Fibroblast of peridontal ligament (primary cell): ENCODE results near the gene TFEB.

Experiments
- DNase-seq: peaks from one replicate; pipeline ENCODE4 v3.0.0-alpha.2; 2010; ENCODE audit errors: extremely low read depth

Gene TFEB

GRCh38 chr6:41723530-41724227 is 11.7 kb downstream of the TFEB start:
- DNase-seq, result peak; percentile 69

- DNase-seq, result no peak
These were observed 12.4 kb downstream of the TFEB start for GRCh38 chr6:41722969-41723529.

DNA sequence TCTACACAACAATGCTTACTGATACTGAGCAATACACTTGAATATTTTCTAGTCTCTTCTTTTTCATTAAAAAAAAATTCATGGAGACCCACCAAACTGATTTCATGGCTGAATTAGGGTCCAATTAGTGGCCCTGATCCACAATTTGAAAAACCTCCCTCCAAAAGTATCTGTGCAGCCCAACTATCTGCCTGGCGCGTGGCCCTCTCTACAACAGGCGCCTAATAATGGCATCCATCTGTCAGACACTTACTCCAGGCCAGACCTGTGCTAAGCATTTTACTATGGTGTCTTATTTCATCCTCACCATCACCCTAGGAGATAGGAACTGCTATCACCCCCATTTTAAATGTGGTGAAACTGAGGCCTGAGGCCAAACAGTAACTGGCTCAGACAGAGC is 14.0 kb downstream of the TFEB start:
- DNase-seq, result no peak

GRCh38 chr6:41720783-41721182 is 14.6 kb downstream of the TFEB start:
- DNase-seq, result no peak

DNA sequence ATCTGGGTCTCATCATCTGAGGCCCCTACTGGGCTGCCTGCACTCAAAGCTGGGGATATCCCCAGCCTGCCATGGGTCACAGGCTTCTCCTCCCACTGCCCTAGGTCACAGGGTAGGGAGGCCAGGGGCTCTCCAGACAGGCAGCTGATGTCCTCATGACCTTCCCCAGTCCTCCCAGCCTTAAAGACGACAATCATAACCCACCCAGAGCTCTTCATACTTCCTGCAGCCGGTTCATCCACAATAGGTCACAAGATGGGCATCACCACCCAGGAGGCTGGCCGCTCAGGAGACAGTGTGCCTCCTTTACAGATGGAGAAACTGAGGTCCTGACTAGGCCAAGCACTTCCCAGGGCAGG is 15.2 kb downstream of the TFEB start:
- no peak for DNase-seq

DNA sequence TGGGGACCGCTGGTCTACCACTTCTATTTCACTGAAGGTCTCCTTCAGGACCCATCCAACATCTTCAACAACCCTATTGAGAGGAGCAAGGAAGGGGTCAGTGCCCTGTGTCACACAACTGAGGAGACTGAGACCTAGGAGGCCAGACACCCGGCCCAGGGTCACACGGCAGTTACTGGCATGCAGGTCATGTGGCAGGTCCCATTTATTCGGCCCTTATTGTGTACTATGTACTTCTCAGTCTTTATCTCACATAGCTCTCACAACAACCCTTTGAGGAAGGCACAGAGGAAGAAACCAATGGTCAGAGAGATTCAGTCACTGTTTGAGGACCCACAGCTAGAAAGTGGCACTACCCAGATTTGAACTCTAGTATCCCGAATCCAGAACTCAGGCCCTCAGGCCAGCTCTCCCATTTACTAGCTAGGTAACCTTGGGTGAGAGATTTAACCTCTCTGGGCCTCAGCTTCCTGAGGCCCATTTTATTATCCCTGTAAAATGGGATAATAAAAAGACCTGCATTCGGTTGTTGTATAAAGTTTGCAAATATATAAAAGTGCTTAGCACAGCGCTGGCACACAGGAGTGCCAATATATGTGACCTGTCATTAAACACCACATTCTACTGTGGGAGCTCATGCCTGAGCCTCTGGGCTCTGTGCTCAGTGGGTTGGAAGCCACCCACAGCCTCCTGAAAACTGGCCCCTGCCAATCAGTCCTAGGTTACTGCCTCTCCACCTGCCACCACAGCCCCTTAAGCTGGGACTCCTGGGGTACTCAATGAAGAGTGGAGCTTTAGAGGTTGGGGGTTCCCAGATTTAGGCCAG is 15.8 kb downstream of the TFEB start:
- DNase-seq, result no peak

- DNase-seq, result no peak
These were observed 16.6 kb downstream of the TFEB start for GRCh38 chr6:41718828-41719227.

DNA sequence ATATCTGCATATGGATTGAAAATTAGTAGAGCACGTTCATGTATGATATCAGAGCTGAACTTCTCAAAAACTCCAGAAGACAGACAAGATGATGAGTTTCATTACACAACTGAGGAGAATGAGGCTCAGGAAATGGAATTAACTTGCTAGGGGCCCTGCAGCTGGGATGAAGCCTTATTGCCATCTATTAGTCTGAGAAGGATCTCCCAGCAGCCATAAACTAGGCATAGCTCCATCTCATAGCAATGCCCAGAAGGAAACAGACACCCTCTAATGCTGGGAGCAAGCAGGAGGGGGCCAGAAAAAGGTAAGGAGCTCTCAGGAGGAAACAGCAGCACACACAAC is 18.0 kb downstream of the TFEB start:
- no peak for DNase-seq

- no peak for DNase-seq
These were observed 18.7 kb downstream of the TFEB start for GRCh38 chr6:41716516-41717391.

- no peak for DNase-seq
These were observed 19.5 kb downstream of the TFEB start for GRCh38 chr6:41715795-41716515.

GRCh38 chr6:41714556-41715273 is 20.7 kb downstream of the TFEB start:
- DNase-seq, result no peak

DNA sequence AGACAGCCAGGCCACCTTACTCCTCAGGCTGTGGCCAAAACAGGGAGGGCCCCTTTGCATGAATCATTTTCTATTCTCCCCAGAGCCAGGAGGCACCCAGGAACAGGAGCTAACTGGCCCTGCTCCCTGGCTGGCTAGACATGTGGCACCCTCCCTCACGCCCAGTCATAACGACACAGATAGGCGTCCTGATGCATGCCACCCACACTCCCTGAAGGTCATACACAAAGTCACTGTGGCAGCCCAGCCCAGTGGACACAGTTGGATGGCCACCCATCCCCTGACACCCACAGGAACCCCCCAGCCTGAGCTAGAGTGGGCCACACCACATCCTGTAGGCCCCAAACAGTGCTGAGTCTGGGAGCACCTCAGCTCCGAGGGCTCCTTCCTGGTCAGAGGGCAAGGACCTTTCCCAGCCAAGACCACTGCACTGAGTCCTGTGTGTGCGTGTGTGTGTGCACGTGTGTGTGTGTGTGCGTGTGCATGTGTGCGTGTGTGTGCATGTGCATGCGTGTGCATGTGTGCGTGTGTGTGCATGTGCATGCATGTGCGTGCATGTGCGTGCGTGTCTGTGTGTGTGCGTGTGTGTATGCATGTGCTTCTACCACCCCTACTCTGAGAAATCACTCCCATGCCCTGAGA is 21.6 kb downstream of the TFEB start:
- DNase-seq, result no peak

DNA sequence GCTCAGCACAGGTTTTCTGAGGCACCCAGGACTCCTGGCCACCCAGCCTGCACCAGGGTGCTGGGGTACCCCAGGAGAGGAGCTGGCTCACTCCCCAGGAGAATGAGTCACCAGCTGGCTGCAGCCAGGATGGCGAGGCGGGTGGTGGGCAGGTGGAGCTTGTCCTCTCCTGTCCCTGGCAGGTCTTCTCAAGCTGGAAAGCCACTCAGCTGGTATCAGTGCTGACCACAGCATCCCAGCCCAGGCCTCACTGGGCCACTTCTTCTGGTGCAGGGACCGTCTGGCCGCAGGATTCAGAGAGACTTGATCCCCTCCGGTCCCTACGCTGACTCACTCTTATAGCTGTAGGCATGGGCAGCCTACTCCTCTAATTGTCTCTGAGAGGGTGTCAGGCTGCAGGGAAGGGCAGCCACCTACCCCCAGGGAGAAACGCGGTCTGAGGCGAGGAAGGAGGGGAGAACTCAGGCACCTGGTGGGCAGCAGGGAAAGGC is 22.2 kb downstream of the TFEB start:
- no peak for DNase-seq

GRCh38 chr6:41712651-41713103 is 22.7 kb downstream of the TFEB start:
- DNase-seq, result no peak

DNA sequence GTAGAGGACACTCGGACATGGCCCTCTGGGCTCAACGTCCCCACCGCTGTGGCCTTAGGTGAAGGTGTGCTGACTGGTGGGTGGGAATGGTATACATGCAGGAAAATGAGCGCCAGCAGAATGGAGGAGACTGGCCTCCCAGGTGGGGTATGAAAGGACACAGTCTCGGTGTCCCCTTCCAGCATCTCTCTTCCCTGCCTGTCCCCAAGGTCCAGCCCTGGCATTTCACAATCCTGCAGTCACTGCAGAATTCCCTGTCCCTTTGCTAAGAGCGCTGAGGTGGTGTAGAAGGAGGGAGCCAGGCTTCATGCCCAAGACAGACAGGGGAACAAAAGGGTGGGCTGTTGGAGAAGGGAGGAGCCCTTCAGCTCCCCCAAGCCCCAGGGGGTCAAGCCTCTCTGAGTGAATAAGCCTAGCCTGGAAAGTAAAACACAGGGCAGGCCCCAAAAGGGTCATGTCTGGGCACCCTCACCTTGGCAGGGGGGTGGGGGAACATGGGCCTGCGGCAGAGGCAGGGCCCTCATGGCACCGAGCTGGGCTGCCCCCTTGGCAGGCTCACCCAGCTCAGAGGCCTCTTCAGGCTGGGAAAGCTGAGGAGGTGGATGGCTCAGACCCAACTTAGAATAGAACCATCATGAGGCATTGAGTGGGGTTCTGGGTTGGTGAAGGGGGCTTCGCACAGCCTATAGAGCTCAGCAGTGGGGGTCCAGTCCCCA is 23.9 kb downstream of the TFEB start:
- DNase-seq, result no peak

- no peak for DNase-seq
These were observed 26.0 kb downstream of the TFEB start for GRCh38 chr6:41709375-41709774.

DNA sequence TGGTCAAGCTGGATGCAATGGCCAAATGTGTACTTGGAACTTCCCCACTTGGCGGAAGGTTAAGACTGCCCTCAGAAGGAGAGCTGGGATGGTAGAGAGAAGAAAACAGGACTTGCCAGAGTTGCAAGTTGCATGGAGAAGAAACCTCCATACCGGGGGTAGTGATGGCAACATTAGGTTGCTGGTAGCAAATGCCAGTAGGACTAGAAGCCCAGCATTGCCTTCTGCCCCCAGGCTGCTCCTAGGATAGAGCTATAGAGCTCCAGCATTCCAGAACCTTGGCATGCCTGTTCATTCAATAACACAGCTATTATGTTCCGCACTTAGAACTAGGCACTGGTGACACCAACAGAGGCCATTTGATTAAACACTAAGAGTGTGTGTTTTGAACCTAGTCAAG is 26.6 kb downstream of the TFEB start:
- no peak for DNase-seq

- DNase-seq, result no peak
These were observed 27.7 kb downstream of the TFEB start for GRCh38 chr6:41707565-41708200.
